GM19193 (cell line): ENCODE data around the gene CDK5RAP3.

Experiments
- POLR2A ChIP-seq: IDR thresholded peaks from 4 replicates; pipeline ENCODE4 v1.6.1; 2011; ENCODE audit not compliant: insufficient read depth, insufficient read length; ENCODE audit errors: extremely low read depth

CDK5RAP3 gene

GRCh38 chr17:48001197-48001596 lies 30.3 kb downstream of the CDK5RAP3 start:
- no peak for TF ChIP-seq POLR2A

- TF ChIP-seq POLR2A = no peak
Observed at GRCh38 chr17:48002266-48002915, 31.5 kb downstream of the CDK5RAP3 start.

- no peak for TF ChIP-seq POLR2A
Observed at GRCh38 chr17:48002916-48003416, 32.1 kb downstream of the CDK5RAP3 start.

GRCh38 chr17:48003417-48004151 lies 32.7 kb downstream of the CDK5RAP3 start:
- no peak for TF ChIP-seq POLR2A

GRCh38 chr17:48004983-48005382 lies 34.1 kb downstream of the CDK5RAP3 start:
- no peak for TF ChIP-seq POLR2A

- no peak for TF ChIP-seq POLR2A
Observed at GRCh38 chr17:48006936-48007709, 36.2 kb downstream of the CDK5RAP3 start.

GRCh38 chr17:48010193-48010592 lies 39.3 kb downstream of the CDK5RAP3 start:
- TF ChIP-seq POLR2A = no peak

- no peak for TF ChIP-seq POLR2A
Observed at GRCh38 chr17:48011405-48012150, 40.7 kb downstream of the CDK5RAP3 start.

- no peak for TF ChIP-seq POLR2A
Observed at GRCh38 chr17:48012151-48012520, 41.2 kb downstream of the CDK5RAP3 start.

- TF ChIP-seq POLR2A = no peak
Observed at GRCh38 chr17:48012654-48013053, 41.7 kb downstream of the CDK5RAP3 start.

- no peak for TF ChIP-seq POLR2A
Observed at GRCh38 chr17:48013876-48014594, 43.1 kb downstream of the CDK5RAP3 start.

GRCh38 chr17:48014595-48015111 lies 43.7 kb downstream of the CDK5RAP3 start:
- TF ChIP-seq POLR2A = no peak

GRCh38 chr17:48016112-48016511 lies 45.2 kb downstream of the CDK5RAP3 start:
- no peak for TF ChIP-seq POLR2A

GRCh38 chr17:48021934-48022333 lies 51.0 kb downstream of the CDK5RAP3 start:
- TF ChIP-seq POLR2A = no peak

GRCh38 chr17:48022901-48023300 lies 52.0 kb downstream of the CDK5RAP3 start:
- no peak for TF ChIP-seq POLR2A
